H9 (cell line): ENCODE results near the gene VOPP1. TPM values are rescaled to one million over a fixed set of nuclear protein-coding genes. Genes with fewer than 3 reads are reported as not detected.

ENCODE experiments used
- DNase-seq: peaks from one replicate; pipeline ENCODE4 v3.0.0-alpha.2; 2017
- H2AFZ ChIP-seq: one replicate; pipeline ENCODE4 v1.6.1; 2013; ENCODE audit warnings: mild to moderate bottlenecking, low read length, control low read depth, moderate library complexity
- H2AK5ac ChIP-seq: 2 replicates; pipeline ENCODE4 v1.6.1; 2013; ENCODE audit warnings: low read length, control low read depth, mixed read lengths; ENCODE audit not compliant: insufficient read length
- H2BK120ac ChIP-seq: one replicate; pipeline ENCODE4 v1.6.1; 2013; ENCODE audit warnings: low read depth, mild to moderate bottlenecking, low read length, control low read depth, inconsistent platforms; ENCODE audit not compliant: poor library complexity, severe bottlenecking
- H2BK12ac ChIP-seq: 2 replicates; pipeline ENCODE4 v1.6.1; 2013; ENCODE audit warnings: low read length, control low read depth, mixed read lengths, low read depth; ENCODE audit not compliant: insufficient read length
- H2BK15ac ChIP-seq: 2 replicates; pipeline ENCODE4 v1.6.1; 2013; ENCODE audit warnings: low read depth, low read length, control low read depth
- H2BK20ac ChIP-seq: one replicate; pipeline ENCODE4 v1.6.1; 2013; ENCODE audit warnings: low read depth, mild to moderate bottlenecking, low read length, control low read depth, inconsistent platforms; ENCODE audit not compliant: poor library complexity, severe bottlenecking
- H2BK5ac ChIP-seq: 2 replicates; pipeline ENCODE4 v1.6.1; 2013; ENCODE audit warnings: low read length, control low read depth, mixed read lengths; ENCODE audit not compliant: insufficient read length
- H3K14ac ChIP-seq: 2 replicates; pipeline ENCODE4 v1.6.1; 2013; ENCODE audit warnings: low read length, control low read depth; ENCODE audit not compliant: insufficient read depth
- H3K18ac ChIP-seq: 2 replicates; pipeline ENCODE4 v1.6.1; 2013; ENCODE audit warnings: low read depth, mild to moderate bottlenecking, mixed read lengths, low read length, control low read depth; ENCODE audit not compliant: insufficient read length
- H3K23ac ChIP-seq: 2 replicates; pipeline ENCODE4 v1.6.1; 2013; ENCODE audit warnings: low read length, control low read depth, mixed read lengths, low read depth; ENCODE audit not compliant: insufficient read length
- H3K23me2 ChIP-seq: 2 replicates; pipeline ENCODE4 v1.6.1; 2013; ENCODE audit warnings: low read depth, mild to moderate bottlenecking, mixed read lengths, low read length, control low read depth; ENCODE audit not compliant: insufficient read length, poor library complexity, severe bottlenecking
- H3K27ac ChIP-seq: 2 replicates; pipeline ENCODE4 v1.5.1; 2013; ENCODE audit warnings: low read length, control low read depth, mixed read lengths, low read depth; ENCODE audit not compliant: insufficient read length
- H3K27me3 ChIP-seq: 2 replicates; pipeline ENCODE4 v1.6.1; 2013; ENCODE audit warnings: low read length, control low read depth, inconsistent platforms; ENCODE audit not compliant: insufficient read depth
- H3K4ac ChIP-seq: 2 replicates; pipeline ENCODE4 v1.6.1; 2013; ENCODE audit warnings: low read depth, mild to moderate bottlenecking, control low read depth, inconsistent platforms, low read length, moderate library complexity
- H3K4me1 ChIP-seq: 2 replicates; pipeline ENCODE4 v1.6.1; 2013; ENCODE audit warnings: low read length, control low read depth, inconsistent platforms; ENCODE audit not compliant: insufficient read depth
- H3K4me2 ChIP-seq: 2 replicates; pipeline ENCODE4 v1.6.1; 2013; ENCODE audit warnings: low read length, control low read depth, mixed read lengths; ENCODE audit not compliant: insufficient read length, insufficient read depth
- H3K56ac ChIP-seq: 2 replicates; pipeline ENCODE4 v1.6.1; 2013; ENCODE audit warnings: low read depth, mild to moderate bottlenecking, mixed read lengths, low read length, control low read depth; ENCODE audit not compliant: insufficient read length
- H3K79me1 ChIP-seq: 2 replicates; pipeline ENCODE4 v1.6.1; 2013; ENCODE audit warnings: low read depth, mild to moderate bottlenecking, moderate library complexity, low read length, control low read depth, inconsistent platforms; ENCODE audit not compliant: insufficient read depth, poor library complexity, severe bottlenecking
- H3K79me2 ChIP-seq: 2 replicates; pipeline ENCODE4 v1.6.1; 2013; ENCODE audit warnings: low read length, control low read depth, inconsistent platforms; ENCODE audit not compliant: insufficient read depth
- H3K9ac ChIP-seq: 2 replicates; pipeline ENCODE4 v1.6.1; 2013; ENCODE audit warnings: low read length, control low read depth, mixed read lengths; ENCODE audit not compliant: insufficient read length; ENCODE audit errors: extremely low read depth
- H3K9me3 ChIP-seq: one replicate; pipeline ENCODE4 v1.6.1; 2013; ENCODE audit warnings: low read depth, low read length, inconsistent platforms; ENCODE audit not compliant: control insufficient read depth
- H3T11ph ChIP-seq: one replicate; pipeline ENCODE4 v1.6.1; 2013; ENCODE audit warnings: mild to moderate bottlenecking, low read length, control low read depth, inconsistent platforms
- H4K20me1 ChIP-seq: one replicate; pipeline ENCODE4 v1.6.1; 2013; ENCODE audit not compliant: control insufficient read depth, insufficient read length, insufficient read depth
- H4K5ac ChIP-seq: 2 replicates; pipeline ENCODE4 v1.6.1; 2013; ENCODE audit warnings: low read depth, mild to moderate bottlenecking, mixed read lengths, low read length, control low read depth; ENCODE audit not compliant: insufficient read length
- H4K8ac ChIP-seq: replicated peaks from 2 replicates; pipeline ENCODE4 v1.6.1; 2013; ENCODE audit warnings: low read length, control low read depth, mixed read lengths, low read depth; ENCODE audit not compliant: insufficient read length
- H4K91ac ChIP-seq: 2 replicates; pipeline ENCODE4 v1.6.1; 2013; ENCODE audit warnings: low read depth, mild to moderate bottlenecking, moderate library complexity, mixed read lengths, low read length, control low read depth; ENCODE audit not compliant: insufficient read length
- H3K27ac Mint-ChIP-seq, 3 experiments: 2 replicates in 2 of 3; 3 replicates in 1 of 3; pipeline ENCODE4 v1.8.0; 2020 to 2021; ENCODE audit warnings: mixed read lengths in 3 of 3, mild to moderate bottlenecking in 1 of 3, moderate library complexity in 1 of 3
- H3K27me3 Mint-ChIP-seq: 2 replicates; pipeline ENCODE4 v1.8.0; 2021; ENCODE audit warnings: low read depth, mild to moderate bottlenecking, moderate library complexity, mixed read lengths
- H3K36me3 Mint-ChIP-seq, 3 experiments: 2 replicates in 2 of 3; 3 replicates in 1 of 3; pipeline ENCODE4 v1.8.0; 2020 to 2021; ENCODE audit warnings: low read depth in 3 of 3, mixed read lengths in 3 of 3; ENCODE audit not compliant: insufficient read depth in 1 of 3
- H3K4me1 Mint-ChIP-seq, 2 experiments: 2 replicates each; pipeline ENCODE4 v1.8.0; 2020; ENCODE audit warnings: mixed read lengths in 2 of 2
- H3K4me3 Mint-ChIP-seq, 2 experiments: 2 replicates in 1 of 2; 3 replicates in 1 of 2; pipeline ENCODE4 v1.8.0; 2020 to 2021; ENCODE audit warnings: mild to moderate bottlenecking in 2 of 2, mixed read lengths in 2 of 2, moderate library complexity in 1 of 2
- H3K9me3 Mint-ChIP-seq, 2 experiments: 2 replicates in 1 of 2; 3 replicates in 1 of 2; pipeline ENCODE4 v1.8.0; 2020; ENCODE audit warnings: mild to moderate bottlenecking in 2 of 2, mixed read lengths in 2 of 2, moderate library complexity in 1 of 2
- WGBS: extraction: QIAGEN DNeasy Blood & Tissue Kit; methylation state at CpG from one replicate; pipeline ENCODE4 v1.1.7; 2013; ENCODE audit warnings: missing lambda C conversion rate, low lambda C conversion rate, mixed read lengths; ENCODE audit not compliant: insufficient read length; ENCODE audit errors: extremely low coverage; 5-methylcytosine and 5-hydroxymethylcytosine counted together
- total RNA-seq: library from RNA; stranded (reverse); gene quantifications from 2 replicates; pipeline ENCODE4 v1.2.1, GENCODE V29; 2021
- TF ChIP-seq, protein P1 (sequence below): fragments of 200-600 bp; sonication (generic); conservative IDR thresholded peaks from 3 replicates; pipeline ENCODE4 v1.8.0; 2021; ENCODE audit warnings: antibody characterized with exemption, mild to moderate bottlenecking

VOPP1 gene
- total RNA-seq, 1 experiment from 2014 or later = 55.7 TPM

DNA sequence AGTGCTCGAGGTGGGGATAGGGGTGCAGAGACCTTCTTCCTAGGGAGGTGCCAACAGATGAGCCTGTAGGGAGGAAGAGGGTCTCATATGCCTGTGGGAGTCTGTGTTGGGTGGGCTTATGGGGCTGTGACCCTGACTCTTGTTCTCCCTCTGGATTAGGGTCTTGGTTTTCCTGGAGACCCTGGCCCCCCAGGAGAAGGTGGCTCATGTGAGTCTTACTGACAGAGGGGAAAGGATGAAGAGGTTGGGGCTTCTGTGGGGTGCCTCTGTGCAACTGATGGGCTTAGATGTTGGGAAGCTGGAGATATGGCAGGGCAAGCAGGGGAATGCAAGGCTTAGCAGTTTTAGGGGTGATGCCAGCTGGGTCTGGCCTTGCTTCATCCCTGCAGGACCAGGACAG, 20.2 kb upstream of the VOPP1 start:
- Histone ChIP-seq H4K8ac (no peak overlapping the region), H2AK5ac (no peak overlapping the region), H2BK12ac (no peak overlapping the region), H3K14ac (no peak overlapping the region; the same call in 1 of the 2 replicates), H3K23me2 (no peaks in the 10 kb centered on the region), H4K20me1 (no peaks in the 10 kb centered on the region), H3K79me1 (no peaks in the 10 kb centered on the region), H3K4ac (no peak overlapping the region), H2BK20ac (no peak overlapping the region), H2BK15ac (no peak overlapping the region), H4K91ac (no peak overlapping the region), H3T11ph (no peak overlapping the region), H3K9me3 (no peaks in the 10 kb centered on the region), H2AFZ (no peak overlapping the region), H4K5ac (no peak overlapping the region), H3K4me2 (no peak overlapping the region), H2BK120ac (no peak overlapping the region), H2BK5ac (no peak overlapping the region), H3K79me2 (no peaks in the 10 kb centered on the region; the same call in 1 of the 2 replicates), H3K9ac (no peak overlapping the region), H3K4me1 (no peaks in the 10 kb centered on the region), H3K23ac (no peak overlapping the region), H3K18ac (no peak overlapping the region), H3K27ac (no peak overlapping the region), H3K27me3 (no peaks in the 10 kb centered on the region), H3K56ac (no peak overlapping the region)
- Mint-ChIP-seq H3K27me3 (peaks cover 15% of the 10 kb centered on the region), H3K4me1 (no peaks in the 10 kb centered on the region; a peak in 1 of 4 replicates), H3K36me3 (no peaks in the 10 kb centered on the region), H3K27ac (peak overlapping the region in 1 of 3 experiments; percentile 62; a peak in 1 of 7 replicates), H3K9me3 (0 out of 5 replicates have a peak, but pooled peaks cover 0 to 2% of the 10 kb centered on the region in 2 experiments), H3K4me3 (no peak overlapping the region)
- TF ChIP-seq, protein P1, sequence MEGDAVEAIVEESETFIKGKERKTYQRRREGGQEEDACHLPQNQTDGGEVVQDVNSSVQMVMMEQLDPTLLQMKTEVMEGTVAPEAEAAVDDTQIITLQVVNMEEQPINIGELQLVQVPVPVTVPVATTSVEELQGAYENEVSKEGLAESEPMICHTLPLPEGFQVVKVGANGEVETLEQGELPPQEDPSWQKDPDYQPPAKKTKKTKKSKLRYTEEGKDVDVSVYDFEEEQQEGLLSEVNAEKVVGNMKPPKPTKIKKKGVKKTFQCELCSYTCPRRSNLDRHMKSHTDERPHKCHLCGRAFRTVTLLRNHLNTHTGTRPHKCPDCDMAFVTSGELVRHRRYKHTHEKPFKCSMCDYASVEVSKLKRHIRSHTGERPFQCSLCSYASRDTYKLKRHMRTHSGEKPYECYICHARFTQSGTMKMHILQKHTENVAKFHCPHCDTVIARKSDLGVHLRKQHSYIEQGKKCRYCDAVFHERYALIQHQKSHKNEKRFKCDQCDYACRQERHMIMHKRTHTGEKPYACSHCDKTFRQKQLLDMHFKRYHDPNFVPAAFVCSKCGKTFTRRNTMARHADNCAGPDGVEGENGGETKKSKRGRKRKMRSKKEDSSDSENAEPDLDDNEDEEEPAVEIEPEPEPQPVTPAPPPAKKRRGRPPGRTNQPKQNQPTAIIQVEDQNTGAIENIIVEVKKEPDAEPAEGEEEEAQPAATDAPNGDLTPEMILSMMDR = no peak
- no CpG with 5 or more reads among the region's 1 CpG for WGBS
- DNase-seq = no peak
